H1 (cell line): Measurements from ENCODE around the gene UBL4B. TPM values are rescaled to one million over a fixed set of nuclear protein-coding genes. Genes with fewer than 3 reads are reported as not detected.

ENCODE experiments used
- CTCF ChIA-PET: fragments of 300-600 bp; sonication (Branson Sonifier 250); formaldehyde crosslinking; loops from one replicate; lab custom pipeline; 2021; ENCODE audit not compliant: partially characterized antibody; lab: Charles Lee
- POLR2A ChIA-PET: fragments of 300-600 bp; sonication (Branson Sonifier 250); formaldehyde crosslinking; loops from one replicate; lab custom pipeline; 2021; ENCODE audit warnings: inconsistent platforms; ENCODE audit not compliant: partially characterized antibody; lab: Charles Lee
- DNase-seq, 2 experiments: peaks; one replicate each; pipeline versions ENCODE4 v3.0.0 to v3.0.0-alpha.2; 2010 to 2022; ENCODE audit warnings: low spot score in 2 of 2, low read depth in 1 of 2, mixed read lengths in 1 of 2
- FAIRE-seq: peaks from 2 replicates; lab custom pipeline; 2011; peaks lifted over from hg19 to GRCh38; lab: Jason Lieb, UNC
- H2AFZ ChIP-seq: 2 replicates; pipeline ENCODE4 v1.8.1; 2012; ENCODE audit warnings: low read length, inconsistent platforms
- H2AK5ac ChIP-seq: 2 replicates; pipeline ENCODE4 v1.6.1; 2013; ENCODE audit warnings: low read depth, low read length
- H2BK120ac ChIP-seq: replicated peaks from 2 replicates; pipeline ENCODE3; 2013; ENCODE audit warnings: low read depth, low read length, inconsistent platforms
- H2BK12ac ChIP-seq: 2 replicates; pipeline ENCODE4 v1.6.1; 2013; ENCODE audit warnings: low read depth, low read length
- H2BK15ac ChIP-seq: 2 replicates; pipeline ENCODE4 v1.6.1; 2013; ENCODE audit warnings: low read length
- H2BK20ac ChIP-seq: 2 replicates; pipeline ENCODE4 v1.6.1; 2013; ENCODE audit warnings: low read length
- H2BK5ac ChIP-seq: 2 replicates; pipeline ENCODE4 v1.6.1; 2013; ENCODE audit warnings: low read depth, low read length
- H3K14ac ChIP-seq: 2 replicates; pipeline ENCODE4 v1.6.1; 2013; ENCODE audit warnings: inconsistent platforms; ENCODE audit not compliant: insufficient read length
- H3K18ac ChIP-seq: 2 replicates; pipeline ENCODE4 v1.6.1; 2013; ENCODE audit warnings: low read length; ENCODE audit errors: extremely low read depth
- H3K23ac ChIP-seq: 2 replicates; pipeline ENCODE4 v1.6.1; 2013; ENCODE audit warnings: inconsistent platforms; ENCODE audit not compliant: insufficient read length
- H3K23me2 ChIP-seq: 2 replicates; pipeline ENCODE4 v1.6.1; 2013; ENCODE audit warnings: low read depth, low read length
- H3K27ac ChIP-seq: 2 replicates; pipeline ENCODE4 v1.6.1; 2011; ENCODE audit warnings: low read depth, low read length, inconsistent platforms
- H3K27me3 ChIP-seq, 4 experiments: replicated peaks in 1 of 4; 1 replicate in 1 of 4; 2 replicates in 3 of 4; pipeline versions ENCODE4 v1.6.1 to v1.8.1; 2011 to 2013; ENCODE audit warnings: low read length in 3 of 4, mild to moderate bottlenecking in 3 of 4, inconsistent platforms in 2 of 4, mixed read lengths in 2 of 4, moderate library complexity in 1 of 4; ENCODE audit not compliant: control insufficient read depth in 3 of 4, insufficient read depth in 3 of 4; ENCODE audit errors: extremely low read depth in 1 of 4
- H3K36me3 ChIP-seq, 4 experiments: 2 replicates each; pipeline versions ENCODE4 v1.6.1 to v1.8.1; 2011 to 2013; ENCODE audit warnings: mild to moderate bottlenecking in 4 of 4, low read length in 3 of 4, moderate library complexity in 2 of 4, control low read depth in 1 of 4, inconsistent platforms in 1 of 4; ENCODE audit not compliant: insufficient read depth in 4 of 4, control insufficient read depth in 2 of 4
- H3K4ac ChIP-seq: replicated peaks from 2 replicates; pipeline ENCODE3; 2013; ENCODE audit warnings: low read length, low read depth, mixed read lengths, inconsistent platforms; ENCODE audit not compliant: insufficient read length
- H3K4me1 ChIP-seq, 4 experiments: replicated peaks in 1 of 4; 1 replicate in 1 of 4; 2 replicates in 3 of 4; pipeline versions ENCODE4 v1.6.1 to v1.8.1; 2011 to 2013; ENCODE audit warnings: low read length in 3 of 4, inconsistent platforms in 2 of 4, mixed read lengths in 1 of 4; ENCODE audit not compliant: insufficient read depth in 4 of 4, control insufficient read depth in 3 of 4
- H3K4me2 ChIP-seq, 2 experiments: 2 replicates each; pipeline versions ENCODE4 v1.6.1 to v1.8.1; 2011 to 2013; ENCODE audit warnings: low read depth in 2 of 2, low read length in 2 of 2, control low read depth in 1 of 2, inconsistent platforms in 1 of 2, mild to moderate bottlenecking in 1 of 2; ENCODE audit not compliant: insufficient read depth in 1 of 2
- H3K4me3 ChIP-seq, 4 experiments: fragments of 200-600, 300-600 bp in 1 of 4; sonication (generic), shearing (Covaris generic), sonication (Bioruptor Twin) in 1 of 4; 2 replicates each; pipeline versions ENCODE4 v1.5.1 to v1.8.1; 2011 to 2016; ENCODE audit warnings: low read length in 4 of 4, low read depth in 3 of 4, control low read depth in 2 of 4, inconsistent platforms in 2 of 4, mild to moderate bottlenecking in 2 of 4, mixed read lengths in 1 of 4, moderate library complexity in 1 of 4; ENCODE audit not compliant: insufficient read depth in 2 of 4; ENCODE audit errors: extremely low read depth in 1 of 4
- H3K56ac ChIP-seq: replicated peaks from 2 replicates; pipeline ENCODE3; 2013; ENCODE audit warnings: low read depth, mild to moderate bottlenecking, mixed read lengths, low read length, inconsistent platforms; ENCODE audit not compliant: insufficient read length
- H3K79me1 ChIP-seq: 2 replicates; pipeline ENCODE4 v1.6.1; 2013; ENCODE audit warnings: low read depth, low read length, control low read depth
- H3K79me2 ChIP-seq, 2 experiments: 2 replicates each; pipeline versions ENCODE4 v1.6.1 to v1.8.1; 2012 to 2013; ENCODE audit warnings: low read length in 2 of 2, mild to moderate bottlenecking in 2 of 2, inconsistent platforms in 1 of 2; ENCODE audit not compliant: insufficient read depth in 2 of 2, control insufficient read depth in 1 of 2
- H3K9ac ChIP-seq, 4 experiments: replicated peaks in 1 of 4; 1 replicate in 1 of 4; 2 replicates in 3 of 4; pipeline versions ENCODE4 v1.6.1 to v1.8.1; 2011 to 2013; ENCODE audit warnings: low read depth in 3 of 4, low read length in 3 of 4, control low read depth in 2 of 4, mild to moderate bottlenecking in 2 of 4, moderate library complexity in 2 of 4, inconsistent platforms in 1 of 4; ENCODE audit errors: extremely low read depth in 1 of 4
- H3K9me3 ChIP-seq, 2 experiments: 2 replicates each; pipeline versions ENCODE4 v1.6.1 to v1.8.1; 2012 to 2013; ENCODE audit warnings: mild to moderate bottlenecking in 2 of 2, moderate library complexity in 2 of 2, control low read depth in 1 of 2, inconsistent platforms in 1 of 2, low read depth in 1 of 2, low read length in 1 of 2, mixed read lengths in 1 of 2; ENCODE audit not compliant: insufficient read depth in 2 of 2
- H4K20me1 ChIP-seq, 2 experiments: replicated peaks in 1 of 2; 2 replicates each; pipeline versions ENCODE3 to v1.8.1; 2011 to 2013; ENCODE audit warnings: inconsistent platforms in 2 of 2, low read length in 2 of 2, mild to moderate bottlenecking in 1 of 2; ENCODE audit not compliant: insufficient read depth in 2 of 2, control insufficient read depth in 1 of 2
- H4K5ac ChIP-seq: 2 replicates; pipeline ENCODE4 v1.6.1; 2013; ENCODE audit warnings: low read length, low read depth, mixed read lengths, inconsistent platforms; ENCODE audit not compliant: insufficient read length
- H4K8ac ChIP-seq: 2 replicates; pipeline ENCODE4 v1.8.0; 2013; ENCODE audit warnings: mild to moderate bottlenecking, moderate library complexity, low read length, inconsistent platforms; ENCODE audit not compliant: insufficient read depth; ENCODE audit errors: extremely low read depth
- H4K91ac ChIP-seq: replicated peaks from 2 replicates; pipeline ENCODE3; 2013; ENCODE audit warnings: low read length, mixed read lengths, inconsistent platforms; ENCODE audit not compliant: insufficient read length
- EZH2 ChIP-seq: fragments of 200-600 bp; sonication (generic); IDR thresholded peaks from 2 replicates; pipeline ENCODE4 v1.7.1; 2012; ENCODE audit warnings: low read depth, mild to moderate bottlenecking, moderate library complexity, low read length, inconsistent platforms; ENCODE audit not compliant: severe bottlenecking
- GABPA ChIP-seq: IDR thresholded peaks from 2 replicates; pipeline ENCODE4 v1.6.1; 2011; ENCODE audit warnings: mild to moderate bottlenecking, low read length, moderate library complexity, borderline replicate concordance; ENCODE audit not compliant: insufficient read depth
- RFX5 ChIP-seq: IDR thresholded peaks from 2 replicates; pipeline ENCODE4 v1.6.1; 2011; ENCODE audit warnings: low read depth, low read length, improper control_type of control experiment, borderline replicate concordance
- TAF1 ChIP-seq: IDR thresholded peaks from 2 replicates; pipeline ENCODE4 v1.6.1; 2011; ENCODE audit warnings: mild to moderate bottlenecking, low read depth, low read length
- YY1 ChIP-seq: IDR thresholded peaks from 2 replicates; pipeline ENCODE4 v1.6.1; 2011; ENCODE audit warnings: low read depth, mild to moderate bottlenecking, low read length
- WGBS, 2 experiments: shearing (Covaris generic) in 1 of 2; methylation state at CpG; one replicate each; pipeline versions ENCODE4 v1.1.6 to v1.1.7; 2013 to 2015; ENCODE audit warnings: low lambda C conversion rate in 2 of 2, mixed read lengths in 2 of 2, inconsistent platforms in 1 of 2, low coverage in 1 of 2, missing lambda C conversion rate in 1 of 2; ENCODE audit not compliant: insufficient replicate concordance in 2 of 2, insufficient coverage in 1 of 2, insufficient read length in 1 of 2; ENCODE audit errors: extremely low coverage in 1 of 2, missing lambda C conversion rate in 1 of 2; 5-methylcytosine and 5-hydroxymethylcytosine counted together
- polyA plus RNA-seq, 7 experiments: library from polyadenylated mRNA; depleted of rRNA in 3 of 7; stranded (reverse) in 5 of 7; unstranded in 2 of 7; fragments of >200 nt in 5 of 7; fragments of 200-250 nt in 2 of 7; gene quantifications; 1 replicate in 5 of 7; 2 replicates in 1 of 7; 4 replicates in 1 of 7; pipeline versions ENCODE4 v1.2.1 to v1.2.3, GENCODE V29; 2011 to 2013; ENCODE audit warnings: missing spikeins in 2 of 7, mixed read lengths in 2 of 7
- total RNA-seq: library from RNA; stranded (reverse); fragmentation: NEBNext Ultra II Directional; extraction: Animal tissue kit (Norgen Biotek cat#: 25700); gene quantifications from 2 replicates; pipeline ENCODE4 v1.2.1, GENCODE V29; 2021

Gene UBL4B
- total and polyA plus RNA-seq, 2 of the 8 experiments (the other 6 are each of a cell fraction or from before 2014, with no cell fraction given): 0.11 TPM; not detected in 1

GRCh38 chr1:110102081-110102480, 10.2 kb upstream of the UBL4B start:
- Histone ChIP-seq H4K91ac (no peak overlapping the region), H4K5ac (no peak overlapping the region), H3K27ac (no peak overlapping the region), H2BK12ac (no peak overlapping the region), H3K79me2 (no peaks in the 10 kb centered on the region), H3K27me3 (no peaks in the 10 kb centered on the region; a peak in 1 of 7 replicates), H3K56ac (no peak overlapping the region), H3K4me2 (no peak overlapping the region), H2AK5ac (no peak overlapping the region), H2AFZ (no peak overlapping the region), H2BK20ac (no peak overlapping the region), H3K14ac (no peak overlapping the region), H3K23ac (no peak overlapping the region), H3K9ac (no peak overlapping the region), H3K18ac (no peak overlapping the region), H3K9me3 (no peaks in the 10 kb centered on the region), H3K4me3 (no peak overlapping the region), H3K23me2 (no peaks in the 10 kb centered on the region), H2BK5ac (no peak overlapping the region), H3K79me1 (no peaks in the 10 kb centered on the region), H2BK120ac (no peak overlapping the region), H3K4ac (no peak overlapping the region), H4K20me1 (no peaks in the 10 kb centered on the region), H2BK15ac (no peak overlapping the region), H3K36me3 (no peaks in the 10 kb centered on the region), H4K8ac (no peak overlapping the region; the same call in 1 of the 2 replicates), H3K4me1 (no peaks in the 10 kb centered on the region)
- CTCF ChIA-PET: interaction anchor here (1.4 to 52.4 kb wide), 5 partner anchors 14 to 72 kb away, joined by 3 to 1450 read pairs (median 126); partner anchors contain the start of genes ALX3, STRIP1 and UBL4B
- FAIRE-seq: no peak
- WGBS, 2 experiments: 89% methylated on average over 7 of the region's 7 CpGs; no CpG with 5 or more reads in 1 of the 2 experiments
- DNase-seq: no peak
- POLR2A ChIA-PET: interaction anchor here (0.9 to 1.4 kb wide), 3 partner anchors 14 to 42 kb away, joined by 3 to 5 read pairs (median 4); no protein-coding TSS in a partner anchor
- TF ChIP-seq YY1 (no peak), EZH2 (no peak), RFX5 (no peak), GABPA (no peak), TAF1 (no peak)
